HK-2 (cell line): Measurements from ENCODE around the gene TBPL2.
"Not testable (repeated sequence)": the region's sequence is repeated elsewhere in the genome, so short reads cannot be mapped to it uniquely, and the experiment has no call there.

Experiments
- DNase-seq: peaks from one replicate; pipeline ENCODE4 v3.0.0-alpha.2; 2018; ENCODE audit not compliant: unreplicated experiment

Gene TBPL2

DNA sequence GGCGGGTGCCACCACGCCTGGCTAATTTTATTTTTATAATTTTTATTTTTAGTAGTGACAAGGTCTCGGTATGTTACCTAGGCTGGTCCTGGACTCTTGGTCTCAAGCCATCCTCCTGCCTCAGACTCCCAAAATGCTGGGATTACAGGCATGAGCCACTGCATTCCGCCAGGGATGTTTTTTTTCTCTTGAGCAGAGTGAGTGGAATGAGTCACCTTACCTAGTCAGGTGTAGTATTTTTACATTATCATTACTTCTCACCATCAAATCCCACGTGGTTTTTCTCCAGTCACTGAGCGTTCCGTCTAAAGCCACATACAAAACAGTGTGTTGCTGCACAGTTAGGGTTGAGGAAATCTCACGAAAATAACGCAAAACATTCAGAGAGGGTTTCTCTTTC is 870 bp upstream of the TBPL2 start:
- no peak for DNase-seq

DNA sequence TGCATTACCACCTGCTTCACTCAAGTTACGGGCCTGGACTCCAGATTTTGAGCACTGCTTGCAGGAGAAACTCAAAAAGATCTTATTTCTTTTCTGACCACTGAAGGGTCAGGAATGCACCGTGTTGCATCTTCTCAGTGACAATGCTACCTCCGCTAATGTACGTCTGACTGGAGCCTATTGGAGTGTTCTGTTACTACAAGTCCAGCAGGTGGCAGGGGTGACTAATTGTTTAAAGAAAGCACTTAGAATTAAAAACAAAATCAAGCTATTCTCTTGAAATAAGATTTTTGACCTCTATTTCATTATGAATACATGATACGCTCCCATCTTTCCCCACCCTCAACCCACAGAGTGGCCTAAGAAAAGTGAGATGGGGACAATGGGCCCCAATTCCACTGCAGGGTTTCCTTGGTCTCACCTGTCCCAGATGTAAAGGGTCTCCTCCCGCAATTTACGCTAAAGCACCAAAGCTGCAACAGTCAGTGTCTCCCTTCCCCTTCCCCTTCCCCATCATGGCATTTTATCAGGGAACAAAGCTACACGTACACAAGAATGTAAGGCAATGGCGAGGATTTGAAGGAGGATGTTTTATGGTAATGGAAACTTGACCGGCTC is 2.2 kb downstream of the TBPL2 start:
- DNase-seq = no peak

DNA sequence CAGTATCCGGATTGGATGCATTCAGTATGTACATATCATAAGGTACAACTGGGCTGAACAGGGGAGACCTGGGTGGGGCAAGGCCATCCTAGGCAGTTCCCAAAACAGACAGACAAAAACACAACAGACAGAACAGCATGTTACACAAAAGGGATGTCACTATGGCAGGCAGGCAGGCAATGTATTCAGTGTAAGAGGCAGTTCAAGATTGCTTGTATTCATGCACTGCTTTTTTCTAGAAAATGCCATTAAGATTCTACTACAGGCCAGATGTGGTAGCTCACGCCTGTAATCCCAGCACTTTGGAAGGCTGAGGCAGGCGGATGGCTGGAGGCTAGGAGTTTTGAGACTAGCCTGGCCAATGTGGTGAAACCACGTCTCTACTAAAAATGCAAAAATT is 3.5 kb downstream of the TBPL2 start:
- no peak for DNase-seq

- no peak for DNase-seq
Observed at GRCh38 chr14:55436519-55436918, 3.9 kb downstream of the TBPL2 start.

GRCh38 chr14:55434805-55435174 is 5.6 kb downstream of the TBPL2 start:
- no peak for DNase-seq

DNA sequence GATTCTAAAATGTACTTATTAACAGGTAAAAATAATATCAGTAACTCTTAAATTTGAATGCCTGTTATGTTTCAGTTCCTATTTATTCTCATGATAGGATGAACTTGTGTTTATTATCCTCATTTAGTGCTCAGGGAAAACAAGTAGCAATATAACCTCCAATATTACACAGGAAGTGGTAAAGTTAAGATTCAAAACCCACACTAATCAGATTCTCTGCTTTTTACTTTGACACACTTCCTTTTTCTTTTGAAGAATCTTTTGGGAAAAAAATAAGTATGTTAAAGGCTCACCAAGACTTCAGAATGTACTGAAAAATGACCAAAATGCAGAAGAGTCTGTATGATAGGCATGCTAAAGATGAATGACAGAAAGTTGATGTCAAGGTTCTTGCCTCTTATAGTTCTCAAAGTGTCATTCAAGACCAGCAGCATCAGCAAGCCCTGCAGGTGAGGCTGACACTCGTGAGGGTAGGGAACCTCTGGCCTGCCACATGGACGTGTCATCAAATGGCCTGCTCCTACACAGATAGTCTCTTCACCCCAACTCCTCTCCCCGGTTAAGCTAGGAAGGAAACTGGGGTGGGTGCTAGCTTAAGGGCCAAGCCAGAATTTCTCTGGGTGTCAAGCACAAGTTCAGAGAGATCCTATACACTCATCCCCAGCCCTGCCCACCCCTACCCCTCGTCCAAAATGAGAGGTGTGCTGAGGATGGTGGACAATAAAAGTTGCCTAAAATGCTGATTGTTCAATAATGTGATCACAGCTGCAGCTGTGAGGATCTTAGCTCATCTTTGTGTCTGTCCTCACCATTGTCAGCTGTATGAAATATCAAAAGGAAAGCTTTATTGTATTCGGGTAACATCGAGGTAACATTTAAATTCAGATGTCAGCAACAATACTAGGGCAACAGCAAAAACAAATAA is 6.3 kb downstream of the TBPL2 start:
- no peak for DNase-seq

DNA sequence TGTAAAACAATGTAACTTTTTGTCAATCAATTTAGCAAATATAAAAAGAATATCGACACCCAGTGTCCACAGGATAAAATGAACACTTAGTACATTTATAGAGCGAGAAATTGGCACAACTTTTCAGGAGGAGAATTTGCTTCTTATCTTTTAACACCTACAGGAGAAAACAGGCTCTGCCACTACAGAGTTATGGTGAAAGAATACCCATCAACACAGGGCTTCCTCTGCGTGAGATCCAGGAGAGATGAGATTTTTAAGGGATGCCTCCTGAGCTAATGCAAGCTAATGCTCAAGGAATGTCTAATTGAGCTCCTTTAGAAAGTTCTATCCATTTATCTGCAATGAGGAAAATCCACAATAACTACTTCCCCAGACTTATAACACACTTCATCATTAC is 7.8 kb downstream of the TBPL2 start:
- no peak for DNase-seq

DNA sequence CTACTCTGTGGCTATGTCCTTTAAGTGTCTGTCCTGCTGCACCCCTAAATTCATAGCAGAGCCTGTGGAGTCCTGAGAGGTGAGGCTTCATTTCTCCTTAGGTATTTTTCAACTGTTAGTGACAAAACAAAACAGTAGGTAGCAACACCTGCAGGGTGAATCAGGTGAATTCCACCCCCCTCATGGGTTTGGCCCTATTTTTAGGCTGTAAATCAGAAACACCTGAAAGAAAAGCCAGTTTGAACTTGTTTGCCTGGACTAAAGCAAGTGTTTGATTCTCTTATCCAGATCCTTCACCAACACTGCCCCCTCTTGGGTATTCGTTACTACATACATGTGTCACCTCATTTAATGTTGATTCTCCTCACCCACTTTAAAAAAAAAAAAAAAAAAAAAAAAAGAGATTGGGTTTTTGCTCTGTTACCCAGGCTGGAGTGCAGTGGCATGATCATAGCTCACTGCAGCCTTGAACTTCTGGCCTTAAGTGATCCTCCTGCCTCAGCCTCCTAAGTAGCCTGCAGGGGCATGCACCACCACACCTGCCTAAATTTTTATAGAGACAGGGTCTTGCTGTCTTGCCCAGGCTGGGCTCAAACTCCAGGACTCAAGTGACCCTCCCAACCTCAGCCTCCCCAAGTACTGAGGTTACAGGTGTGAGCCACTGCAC is 10.3 kb downstream of the TBPL2 start:
- no peak for DNase-seq

DNA sequence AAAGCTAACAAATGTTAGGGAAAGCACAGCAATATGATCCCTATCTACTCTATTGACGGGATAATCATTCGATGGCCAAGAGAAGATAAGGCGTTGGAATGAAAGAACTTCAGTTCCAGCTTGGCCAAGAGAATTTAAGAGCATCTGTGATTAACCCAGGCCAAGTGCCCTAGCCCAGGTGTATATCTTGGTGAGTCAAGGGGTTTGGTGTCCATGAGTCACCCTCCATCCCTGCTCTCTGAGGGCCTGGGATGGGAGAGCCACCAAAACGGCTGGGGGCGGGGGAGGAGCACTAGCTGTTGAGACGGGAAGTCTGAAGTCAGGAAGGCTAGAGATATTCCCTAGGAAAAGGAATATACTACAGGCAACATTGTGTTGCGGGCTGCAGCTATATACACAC is 13.0 kb downstream of the TBPL2 start:
- no peak for DNase-seq

GRCh38 chr14:55426891-55427290 is 13.5 kb downstream of the TBPL2 start:
- no peak for DNase-seq

- DNase-seq = no peak
Observed at GRCh38 chr14:55425091-55425490, 15.3 kb downstream of the TBPL2 start.

DNA sequence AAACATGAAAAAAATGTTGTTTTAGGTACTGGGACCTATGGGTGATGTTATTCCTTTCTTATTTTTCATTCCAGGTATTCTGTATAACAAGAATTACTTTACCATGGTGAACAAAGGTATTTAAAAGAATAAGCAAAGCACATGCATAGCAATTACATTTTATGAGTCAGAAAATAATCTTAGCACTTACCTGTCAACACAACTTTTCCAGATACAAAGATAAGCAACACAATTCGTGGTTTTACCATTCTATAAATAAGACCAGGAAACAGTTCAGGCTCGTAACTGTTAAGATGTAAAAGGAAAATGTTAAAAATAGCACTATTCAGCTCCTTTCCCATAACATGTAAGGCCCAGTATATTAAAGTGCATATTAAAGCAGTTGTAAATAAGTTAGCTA is 16.4 kb downstream of the TBPL2 start:
- no peak for DNase-seq

- DNase-seq = not testable (repeated sequence)
Observed at GRCh38 chr14:55422338-55422737, 18.1 kb downstream of the TBPL2 start.

- no peak for DNase-seq
Observed at GRCh38 chr14:55419663-55420062, 20.8 kb downstream of the TBPL2 start.

- no peak for DNase-seq
Observed at GRCh38 chr14:55418411-55418810, 22.0 kb downstream of the TBPL2 start.

DNA sequence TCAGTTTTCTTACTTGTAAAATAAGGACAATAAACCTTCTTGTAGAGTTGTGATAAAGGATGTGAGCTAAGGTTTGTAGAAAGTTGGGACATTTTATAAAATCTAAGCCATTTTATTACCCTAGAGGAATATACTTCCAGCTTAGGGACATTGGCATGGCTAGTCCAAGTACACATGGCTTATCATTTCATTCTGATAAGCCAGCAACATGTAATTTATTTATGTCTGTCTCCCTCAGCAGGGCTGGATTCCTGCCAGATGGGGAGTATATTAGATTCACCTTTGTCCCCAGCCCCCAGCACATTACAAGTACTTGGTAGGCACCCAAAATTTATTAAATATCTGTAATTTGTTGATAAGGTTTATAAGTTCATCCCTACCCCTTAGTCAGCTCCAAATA is 22.5 kb downstream of the TBPL2 start:
- no peak for DNase-seq

DNA sequence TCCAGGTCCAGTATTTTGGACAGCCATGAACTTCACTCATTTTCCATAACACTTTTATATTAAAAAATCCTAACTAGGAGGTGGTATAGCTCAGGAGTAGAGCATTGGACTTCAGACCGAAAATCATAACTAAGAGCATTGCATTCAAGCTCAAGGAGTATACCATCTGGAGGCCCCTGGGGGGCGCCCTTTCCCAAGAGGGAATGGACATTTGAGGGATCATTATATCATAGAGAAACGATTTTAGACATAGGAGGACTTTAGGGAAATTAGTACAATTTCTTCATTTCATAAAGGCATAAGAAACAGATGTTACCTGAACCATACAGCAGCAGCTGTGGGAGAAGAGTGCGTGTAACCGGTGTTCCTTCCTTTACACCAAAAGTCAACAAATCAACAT is 23.6 kb downstream of the TBPL2 start:
- DNase-seq = no peak

GRCh38 chr14:55414551-55414950 is 25.9 kb downstream of the TBPL2 start:
- DNase-seq = no peak

- no peak for DNase-seq
Observed at GRCh38 chr14:55412676-55413075, 27.7 kb downstream of the TBPL2 start.

- peak; percentile 76 for DNase-seq
Observed at GRCh38 chr14:55411426-55412389, 28.7 kb downstream of the TBPL2 start, which contains the start of gene ATG14. ATG14 (minus strand) TSS chr14:55411830; CDS start chr14:55411822, 8 bp downstream.

GRCh38 chr14:55410876-55411275 is 29.5 kb downstream of the TBPL2 start:
- no peak for DNase-seq
